ENCODE data around the gene LAMB4. TPM values are rescaled to one million over a fixed set of nuclear protein-coding genes. Genes with fewer than 3 reads are reported as not detected.

Gene LAMB4, protein sequence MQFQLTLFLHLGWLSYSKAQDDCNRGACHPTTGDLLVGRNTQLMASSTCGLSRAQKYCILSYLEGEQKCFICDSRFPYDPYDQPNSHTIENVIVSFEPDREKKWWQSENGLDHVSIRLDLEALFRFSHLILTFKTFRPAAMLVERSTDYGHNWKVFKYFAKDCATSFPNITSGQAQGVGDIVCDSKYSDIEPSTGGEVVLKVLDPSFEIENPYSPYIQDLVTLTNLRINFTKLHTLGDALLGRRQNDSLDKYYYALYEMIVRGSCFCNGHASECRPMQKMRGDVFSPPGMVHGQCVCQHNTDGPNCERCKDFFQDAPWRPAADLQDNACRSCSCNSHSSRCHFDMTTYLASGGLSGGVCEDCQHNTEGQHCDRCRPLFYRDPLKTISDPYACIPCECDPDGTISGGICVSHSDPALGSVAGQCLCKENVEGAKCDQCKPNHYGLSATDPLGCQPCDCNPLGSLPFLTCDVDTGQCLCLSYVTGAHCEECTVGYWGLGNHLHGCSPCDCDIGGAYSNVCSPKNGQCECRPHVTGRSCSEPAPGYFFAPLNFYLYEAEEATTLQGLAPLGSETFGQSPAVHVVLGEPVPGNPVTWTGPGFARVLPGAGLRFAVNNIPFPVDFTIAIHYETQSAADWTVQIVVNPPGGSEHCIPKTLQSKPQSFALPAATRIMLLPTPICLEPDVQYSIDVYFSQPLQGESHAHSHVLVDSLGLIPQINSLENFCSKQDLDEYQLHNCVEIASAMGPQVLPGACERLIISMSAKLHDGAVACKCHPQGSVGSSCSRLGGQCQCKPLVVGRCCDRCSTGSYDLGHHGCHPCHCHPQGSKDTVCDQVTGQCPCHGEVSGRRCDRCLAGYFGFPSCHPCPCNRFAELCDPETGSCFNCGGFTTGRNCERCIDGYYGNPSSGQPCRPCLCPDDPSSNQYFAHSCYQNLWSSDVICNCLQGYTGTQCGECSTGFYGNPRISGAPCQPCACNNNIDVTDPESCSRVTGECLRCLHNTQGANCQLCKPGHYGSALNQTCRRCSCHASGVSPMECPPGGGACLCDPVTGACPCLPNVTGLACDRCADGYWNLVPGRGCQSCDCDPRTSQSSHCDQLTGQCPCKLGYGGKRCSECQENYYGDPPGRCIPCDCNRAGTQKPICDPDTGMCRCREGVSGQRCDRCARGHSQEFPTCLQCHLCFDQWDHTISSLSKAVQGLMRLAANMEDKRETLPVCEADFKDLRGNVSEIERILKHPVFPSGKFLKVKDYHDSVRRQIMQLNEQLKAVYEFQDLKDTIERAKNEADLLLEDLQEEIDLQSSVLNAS (N-terminal part only)
- total RNA-seq, result 0.90 TPM
- 0.16 TPM for polyA plus RNA-seq

DNA sequence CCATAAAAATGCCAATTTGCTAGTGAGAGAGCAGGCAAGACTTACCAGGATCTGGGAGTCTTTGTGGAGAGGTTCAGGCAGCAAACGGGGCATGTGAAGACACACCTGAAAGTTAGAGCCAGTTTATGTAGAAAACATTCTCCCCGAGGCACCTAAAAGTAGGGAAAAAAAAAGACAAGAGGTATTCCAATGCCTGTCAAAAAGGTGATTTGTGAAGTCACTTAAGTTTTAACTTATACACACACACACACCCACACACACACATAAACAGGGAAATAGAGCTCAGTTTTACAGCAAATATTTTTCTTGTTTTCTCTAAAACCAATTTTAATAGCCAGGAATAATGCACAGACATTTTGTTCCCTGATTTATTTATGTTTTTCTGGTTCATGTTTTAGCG is at the start of gene LAMB4:
Gene LAMB4 (minus strand): TSS at position 101 of the 400 bp plus-strand sequence. CDS start 7,197 bp downstream, outside the sequence.
- Histone ChIP-seq H3K36me3 (ENCODE audit: insufficient read depth) (no peaks in the 10 kb centered on the region), H3K4me3 (ENCODE audit: low read depth, low read length) (no peak within 1 kb of the TSS), H3K27ac (ENCODE audit: low read depth) (no peak within 1 kb of the TSS), H3K4me1 (ENCODE audit: insufficient read depth) (no peaks in the 10 kb centered on the region)
- DNase-seq (ENCODE audit: extremely low spot score), result no peak
- 85% methylated on average over 3 of the region's 3 CpGs for WGBS

DNA sequence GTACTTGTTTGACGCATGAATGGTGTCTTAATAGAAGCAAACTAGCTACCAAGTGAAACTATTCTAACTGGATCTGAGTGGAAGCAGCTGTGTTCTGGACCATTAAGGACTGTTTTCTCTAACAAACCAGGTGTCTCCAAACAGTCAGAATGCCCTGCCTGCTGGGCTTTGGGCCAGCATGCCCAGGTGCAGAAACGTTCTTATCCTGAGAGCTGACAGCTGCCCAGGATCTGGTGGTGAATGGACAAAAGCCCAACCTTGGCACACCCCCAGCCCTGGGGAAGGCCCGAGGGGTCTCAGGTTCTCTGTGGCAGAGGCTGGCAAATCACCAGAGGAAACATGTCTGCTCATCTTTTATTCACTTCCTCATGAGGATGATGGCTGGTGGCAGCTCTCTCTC is 48.2 kb upstream of the LAMB4 start:
- Histone ChIP-seq H3K4me3 (ENCODE audit: low read depth, low read length) (no peak overlapping the region), H3K36me3 (ENCODE audit: insufficient read depth) (no peaks in the 10 kb centered on the region), H3K4me1 (ENCODE audit: insufficient read depth) (no peaks in the 10 kb centered on the region), H3K27ac (ENCODE audit: low read depth) (no peak overlapping the region)
- no peak for DNase-seq (ENCODE audit: extremely low spot score)
- WGBS, result 47% methylated on average over 3 of the region's 3 CpGs

DNA sequence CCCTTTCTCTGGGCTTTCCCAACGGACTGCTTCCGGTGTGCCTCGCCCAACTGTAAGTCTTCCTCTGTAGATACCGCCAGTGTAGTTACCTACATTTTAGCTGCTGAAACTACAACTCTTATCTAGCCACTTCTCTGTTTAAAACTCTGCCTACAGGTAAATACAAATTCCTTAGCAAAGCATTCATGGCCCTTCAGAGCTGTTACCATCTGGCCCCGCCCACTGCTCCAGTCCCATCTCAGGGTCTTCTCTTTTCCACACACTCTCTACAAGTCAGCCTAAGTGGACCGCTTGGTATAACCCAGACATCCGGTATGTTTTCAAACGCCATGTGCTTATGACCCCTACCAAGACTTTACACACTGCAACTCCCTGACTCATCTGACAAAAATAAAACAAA is 41.0 kb upstream of the LAMB4 start:
- H3K27ac ChIP-seq (ENCODE audit: low read depth), result no peak overlapping the region
- H3K36me3 ChIP-seq (ENCODE audit: insufficient read depth), result no peaks in the 10 kb centered on the region
- H3K4me3 ChIP-seq (ENCODE audit: low read depth, low read length), result no peak overlapping the region
- H3K4me1 ChIP-seq (ENCODE audit: insufficient read depth), result no peaks in the 10 kb centered on the region
- DNase-seq (ENCODE audit: extremely low spot score), result no peak
- 91% methylated on average over 8 of the region's 8 CpGs for WGBS

DNA sequence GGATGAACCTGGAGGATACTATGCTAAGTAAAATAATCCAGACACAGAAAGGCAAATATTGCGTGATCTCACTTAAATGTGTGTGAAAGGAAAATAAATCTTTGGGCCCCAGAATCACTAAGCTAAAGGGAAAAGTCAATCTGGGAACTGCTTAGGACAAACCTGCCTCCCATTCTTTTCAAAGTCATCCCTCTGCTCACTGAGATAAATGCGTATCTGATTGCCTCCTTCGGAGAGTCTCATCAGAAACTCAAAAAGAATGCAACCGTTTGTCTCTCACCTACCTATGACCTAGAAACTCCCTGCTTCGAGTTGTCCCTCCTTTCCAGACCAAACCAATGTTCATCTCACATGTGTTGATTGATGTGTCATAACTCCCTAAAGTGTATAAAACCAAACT is 40.1 kb upstream of the LAMB4 start:
- 67% methylated on average over 5 of the region's 5 CpGs for WGBS
- H3K36me3 ChIP-seq (ENCODE audit: insufficient read depth), result no peaks in the 10 kb centered on the region
- no peak overlapping the region for H3K4me3 ChIP-seq (ENCODE audit: low read depth, low read length)
- DNase-seq (ENCODE audit: extremely low spot score), result no peak
- no peak overlapping the region for H3K27ac ChIP-seq (ENCODE audit: low read depth)
- H3K4me1 ChIP-seq (ENCODE audit: insufficient read depth), result no peaks in the 10 kb centered on the region

DNA sequence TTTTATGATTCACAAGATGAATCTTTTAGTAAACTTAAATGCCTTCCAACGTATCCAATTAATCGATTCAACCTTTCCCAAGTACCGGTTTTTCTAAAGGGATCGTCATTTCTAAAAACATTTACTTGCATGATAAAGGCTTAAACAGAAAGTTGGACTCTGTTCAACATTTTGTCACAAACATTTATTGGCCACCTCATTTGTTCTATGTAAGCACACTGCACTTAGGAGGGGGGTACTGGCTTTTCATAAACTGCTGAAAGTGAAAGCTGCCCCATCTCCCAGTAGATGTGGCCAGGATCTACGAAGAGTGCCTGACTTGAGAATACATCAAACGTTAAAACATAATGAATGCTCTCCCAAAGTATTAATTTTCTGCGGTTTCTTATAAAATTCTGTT is 37.3 kb upstream of the LAMB4 start:
- 36% methylated on average over 7 of the region's 7 CpGs for WGBS
- Histone ChIP-seq H3K4me1 (ENCODE audit: insufficient read depth) (no peaks in the 10 kb centered on the region), H3K27ac (ENCODE audit: low read depth) (no peak overlapping the region), H3K4me3 (ENCODE audit: low read depth, low read length) (no peak overlapping the region), H3K36me3 (ENCODE audit: insufficient read depth) (no peaks in the 10 kb centered on the region)
- DNase-seq (ENCODE audit: extremely low spot score), result no peak

DNA sequence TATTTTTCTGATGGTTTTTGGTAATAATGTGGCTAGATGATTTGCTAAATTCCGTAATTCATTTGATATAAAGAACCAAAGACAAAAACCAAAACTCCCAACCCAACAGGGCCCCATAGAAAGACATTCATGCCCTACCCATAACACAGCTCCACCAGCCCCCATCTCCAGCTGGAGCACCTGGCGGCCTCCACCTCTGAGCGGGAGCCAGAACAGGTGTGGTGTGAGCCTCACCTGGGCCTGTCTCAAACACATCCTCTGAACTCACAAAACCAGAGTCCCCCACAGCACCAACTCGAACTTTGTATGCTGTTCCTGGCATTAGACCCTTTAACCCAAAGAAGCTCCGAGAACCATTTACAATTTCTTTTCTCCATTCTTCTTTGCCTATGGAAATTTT is 36.5 kb upstream of the LAMB4 start:
- H3K4me1 ChIP-seq (ENCODE audit: insufficient read depth), result no peaks in the 10 kb centered on the region
- DNase-seq (ENCODE audit: extremely low spot score), result no peak
- no peak overlapping the region for H3K27ac ChIP-seq (ENCODE audit: low read depth)
- H3K4me3 ChIP-seq (ENCODE audit: low read depth, low read length), result no peak overlapping the region
- no peaks in the 10 kb centered on the region for H3K36me3 ChIP-seq (ENCODE audit: insufficient read depth)
- WGBS, result 94% methylated on average over 5 of the region's 5 CpGs

DNA sequence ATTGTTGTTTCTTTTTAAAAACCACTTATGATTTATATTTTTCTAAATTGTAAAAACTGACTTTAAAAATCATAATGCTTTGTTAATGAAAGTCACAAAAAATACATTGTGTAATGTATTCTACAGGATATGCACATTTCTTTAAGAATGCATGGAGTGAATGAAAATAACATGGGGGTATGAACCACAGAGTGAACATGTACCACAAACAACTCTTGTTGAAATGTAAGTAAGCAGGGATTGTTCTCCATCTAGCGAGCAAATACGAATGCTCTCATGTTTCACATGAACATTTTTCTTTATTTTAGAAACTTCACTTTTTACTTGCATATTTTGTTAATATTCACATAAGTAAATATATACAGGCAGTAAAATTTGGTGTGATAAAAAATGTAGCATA is 35.6 kb upstream of the LAMB4 start:
- Histone ChIP-seq H3K36me3 (ENCODE audit: insufficient read depth) (no peaks in the 10 kb centered on the region), H3K4me1 (ENCODE audit: insufficient read depth) (no peaks in the 10 kb centered on the region), H3K27ac (ENCODE audit: low read depth) (no peak overlapping the region), H3K4me3 (ENCODE audit: low read depth, low read length) (no peak overlapping the region)
- WGBS, result 91% methylated on average over 2 of the region's 2 CpGs
- no peak for DNase-seq (ENCODE audit: extremely low spot score)

DNA sequence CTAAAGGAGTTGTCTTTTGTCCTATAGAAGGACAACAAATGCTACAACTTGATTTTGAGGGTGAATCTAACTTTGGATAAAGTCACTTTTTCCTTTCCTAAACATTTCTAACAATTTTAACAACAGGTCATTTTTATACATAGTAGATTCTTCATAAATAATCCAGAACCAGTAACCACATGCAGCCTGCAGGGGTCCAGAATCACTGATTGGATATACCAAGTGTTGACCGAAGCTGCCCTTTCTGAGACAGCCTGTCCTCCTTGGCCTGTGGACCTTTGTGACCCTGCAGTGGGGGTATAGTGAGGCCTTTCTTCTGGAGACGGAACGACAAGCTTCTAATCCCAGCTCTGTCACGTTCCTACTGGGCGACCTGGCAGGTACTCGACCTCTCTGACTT is 34.8 kb upstream of the LAMB4 start:
- WGBS, result 71% methylated on average over 6 of the region's 6 CpGs
- H3K4me3 ChIP-seq (ENCODE audit: low read depth, low read length), result no peak overlapping the region
- H3K4me1 ChIP-seq (ENCODE audit: insufficient read depth), result no peaks in the 10 kb centered on the region
- no peak overlapping the region for H3K27ac ChIP-seq (ENCODE audit: low read depth)
- no peaks in the 10 kb centered on the region for H3K36me3 ChIP-seq (ENCODE audit: insufficient read depth)
- DNase-seq (ENCODE audit: extremely low spot score), result no peak

DNA sequence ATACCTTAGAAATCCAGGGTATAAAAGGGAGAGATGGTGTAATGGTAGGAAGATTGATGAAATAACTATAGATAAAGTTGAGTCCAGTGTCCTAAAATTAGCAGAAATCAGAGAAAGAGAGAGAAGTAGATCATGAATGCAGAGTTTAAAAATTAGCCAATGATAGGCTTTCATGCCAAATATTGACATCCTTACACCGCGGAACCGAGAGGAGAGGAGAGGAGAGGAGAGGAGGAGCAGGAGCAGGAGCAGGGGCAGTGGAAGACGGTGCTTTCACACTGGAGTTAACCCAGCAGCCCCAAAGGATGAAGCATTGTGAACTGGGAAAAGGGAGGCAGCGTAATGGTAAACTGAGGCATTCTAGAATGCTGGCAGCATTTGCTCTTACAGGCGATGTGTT is 34.2 kb upstream of the LAMB4 start:
- no peak for DNase-seq (ENCODE audit: extremely low spot score)
- Histone ChIP-seq H3K27ac (ENCODE audit: low read depth) (no peak overlapping the region), H3K4me3 (ENCODE audit: low read depth, low read length) (no peak overlapping the region), H3K36me3 (ENCODE audit: insufficient read depth) (no peaks in the 10 kb centered on the region), H3K4me1 (ENCODE audit: insufficient read depth) (no peaks in the 10 kb centered on the region)
- 78% methylated on average over 6 of the region's 6 CpGs for WGBS

DNA sequence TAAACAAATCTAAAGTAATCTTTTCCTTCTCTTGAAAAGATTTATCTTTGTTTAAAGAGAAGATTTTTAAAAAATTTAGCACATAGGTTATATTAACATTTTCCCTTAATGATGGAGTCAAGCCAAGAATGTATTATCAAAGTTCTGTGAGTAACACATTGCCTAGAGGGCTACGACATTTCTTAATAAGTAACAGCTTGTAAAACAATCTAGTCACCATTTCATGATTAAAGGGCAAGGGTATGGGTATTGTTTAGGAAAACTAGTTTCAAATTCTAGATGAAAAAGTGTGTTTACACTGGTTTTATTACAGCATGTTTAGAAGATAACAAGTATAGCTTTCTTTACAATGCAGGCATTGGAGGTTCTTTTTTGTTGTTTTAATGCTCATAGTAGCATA is 28.6 kb upstream of the LAMB4 start:
- WGBS, result 47% methylated on average over 1 of the region's 1 CpG
- H3K4me1 ChIP-seq (ENCODE audit: insufficient read depth), result no peaks in the 10 kb centered on the region
- DNase-seq (ENCODE audit: extremely low spot score), result no peak
- no peak overlapping the region for H3K27ac ChIP-seq (ENCODE audit: low read depth)
- no peak overlapping the region for H3K4me3 ChIP-seq (ENCODE audit: low read depth, low read length)
- H3K36me3 ChIP-seq (ENCODE audit: insufficient read depth), result no peaks in the 10 kb centered on the region

DNA sequence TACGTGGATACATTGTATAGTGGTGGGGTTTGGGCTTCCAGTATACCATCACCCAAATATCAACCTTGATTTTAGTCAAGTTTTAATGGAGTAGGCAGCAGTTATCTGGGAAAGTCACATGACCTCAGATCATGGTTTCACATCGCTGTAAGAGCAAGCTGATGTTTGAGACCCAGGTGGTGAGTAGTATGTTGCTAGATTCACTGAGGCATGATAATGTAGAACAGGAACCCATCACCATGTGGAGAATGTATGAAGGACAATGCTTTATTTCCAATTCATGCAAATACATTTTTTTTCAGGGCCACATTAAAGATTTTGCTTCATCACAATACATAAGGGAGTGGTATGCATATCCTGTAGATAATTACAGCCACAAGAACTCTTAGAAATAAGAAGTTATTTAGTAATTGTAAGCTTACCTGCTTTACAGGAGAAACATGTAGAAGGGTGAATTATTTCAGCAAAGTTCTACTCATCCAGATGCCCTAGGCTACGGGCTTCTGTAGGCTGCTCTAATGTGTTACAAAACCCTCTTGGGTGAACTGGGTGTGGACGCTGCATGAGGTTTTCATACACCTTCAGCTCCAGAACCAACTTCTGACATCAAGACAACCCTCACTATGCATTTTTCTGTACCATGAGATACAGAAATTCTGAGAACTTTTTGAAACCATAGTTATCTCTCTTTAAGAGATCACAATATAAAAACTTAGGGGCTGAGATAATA is 27.6 kb upstream of the LAMB4 start:
- no peaks in the 10 kb centered on the region for H3K4me1 ChIP-seq (ENCODE audit: insufficient read depth)

DNA sequence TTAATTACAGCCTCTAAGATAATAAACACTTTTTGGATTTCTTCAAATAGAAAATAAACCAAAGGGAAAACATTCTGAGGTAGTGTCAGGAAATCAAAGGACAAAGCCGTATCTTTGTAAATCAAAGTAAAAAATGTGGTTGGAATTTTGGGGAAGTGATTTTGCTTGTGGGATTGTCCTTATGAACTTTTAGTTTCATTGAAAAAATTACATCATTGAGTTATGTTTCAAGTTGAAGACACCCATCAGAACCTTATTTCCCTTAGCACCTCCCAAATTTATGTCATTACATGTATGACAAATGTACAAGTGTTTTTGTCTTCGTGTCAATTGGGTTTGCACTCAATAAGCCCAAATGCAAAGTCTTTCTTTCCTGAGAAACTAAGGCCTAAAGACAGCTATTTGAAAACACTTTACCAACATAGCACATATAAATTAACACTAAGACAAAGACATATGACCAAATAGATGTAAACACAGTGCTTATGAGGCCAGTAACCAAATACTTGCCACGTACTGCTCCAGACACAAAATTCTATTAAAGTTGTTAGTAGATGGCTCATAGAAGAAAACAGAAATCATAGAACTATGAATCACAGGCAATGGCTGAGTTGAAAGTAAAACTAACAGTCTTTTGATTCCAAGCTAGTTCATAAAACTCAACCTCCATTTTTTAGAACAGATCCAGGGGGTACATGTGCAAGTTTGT is 26.9 kb upstream of the LAMB4 start:
- Histone ChIP-seq H3K36me3 (ENCODE audit: insufficient read depth) (no peaks in the 10 kb centered on the region), H3K4me3 (ENCODE audit: low read depth, low read length) (no peak overlapping the region), H3K4me1 (ENCODE audit: insufficient read depth) (no peaks in the 10 kb centered on the region), H3K27ac (ENCODE audit: low read depth) (no peak overlapping the region)
- 84% methylated on average over 3 of the region's 3 CpGs for WGBS
- no peak for DNase-seq (ENCODE audit: extremely low spot score)

More for the DNA sequence above, 27.6 kb upstream of the LAMB4 start:
- DNase-seq (ENCODE audit: extremely low spot score), result no peak
- 91% methylated on average over 4 of the region's 4 CpGs for WGBS
- H3K36me3 ChIP-seq (ENCODE audit: insufficient read depth), result no peaks in the 10 kb centered on the region
- H3K4me3 ChIP-seq (ENCODE audit: low read depth, low read length), result no peak overlapping the region
- H3K27ac ChIP-seq (ENCODE audit: low read depth), result no peak overlapping the region

Measured in urinary bladder (tissue), 4 donors.